ENCODE results near the gene RPS21.

RPS21 gene

GRCh38 chr20:62349556-62350097, 37.3 kb upstream of the RPS21 start:
- no peak for TF ChIP-seq CTCF (IDR thresholded peaks at IDR 0.05; ENCODE audit: low read depth, low read length, missing control alignments)
- DNase-seq (ENCODE audit: low read depth) = no peak
- no peak overlapping the region for H3K4me3 ChIP-seq (ENCODE audit: low read depth, low read length)

GRCh38 chr20:62350098-62350628, 36.7 kb upstream of the RPS21 start:
- no peak for TF ChIP-seq CTCF (IDR thresholded peaks at IDR 0.05; ENCODE audit: low read depth, low read length, missing control alignments)
- in situ Hi-C loops (cut with HindIII; ENCODE audit: low sequenced_read_pairs) = no loop called here
- no peak for DNase-seq (ENCODE audit: low read depth)
- H3K4me3 ChIP-seq (ENCODE audit: low read depth, low read length) = no peak overlapping the region

More at GRCh38 chr20:62349556-62350097, 37.3 kb upstream of the RPS21 start:
- in situ Hi-C loops (cut with HindIII; ENCODE audit: low sequenced_read_pairs) = no loop called here

GRCh38 chr20:62350629-62351422, 36.1 kb upstream of the RPS21 start:
- no peak for DNase-seq (ENCODE audit: low read depth)
- in situ Hi-C loops (cut with HindIII; ENCODE audit: low sequenced_read_pairs) = no loop called here
- no peak overlapping the region for H3K4me3 ChIP-seq (ENCODE audit: low read depth, low read length)
- TF ChIP-seq CTCF (IDR thresholded peaks at IDR 0.05; ENCODE audit: low read depth, low read length, missing control alignments) = no peak

- no peak for TF ChIP-seq CTCF (IDR thresholded peaks at IDR 0.05; ENCODE audit: low read depth, low read length, missing control alignments)
- no peak for DNase-seq (ENCODE audit: low read depth)
- in situ Hi-C loops (cut with HindIII; ENCODE audit: low sequenced_read_pairs) = no loop called here
- H3K4me3 ChIP-seq (ENCODE audit: low read depth, low read length) = no peak overlapping the region
Measured at GRCh38 chr20:62351469-62352401, 35.2 kb upstream of the RPS21 start.

- TF ChIP-seq CTCF (IDR thresholded peaks at IDR 0.05; ENCODE audit: low read depth, low read length, missing control alignments) = no peak
- in situ Hi-C loops (cut with HindIII; ENCODE audit: low sequenced_read_pairs) = no loop called here
- DNase-seq (ENCODE audit: low read depth) = no peak
- H3K4me3 ChIP-seq (ENCODE audit: low read depth, low read length) = no peak overlapping the region
Measured at GRCh38 chr20:62352402-62353288, 34.3 kb upstream of the RPS21 start.
